Activated naive CD4-positive, alpha-beta T cell treated with anti-CD3 and anti-CD28 coated beads for 36 hours (primary cell): ENCODE measurements around the gene MMP26. TPM values are rescaled to one million over a fixed set of nuclear protein-coding genes. Genes with fewer than 3 reads are reported as not detected.

ENCODE experiments used
- CTCF ChIA-PET: fragments of 350-600 bp; sonication (Branson Sonifier 250); formaldehyde crosslinking; loops from one replicate; lab custom pipeline; 2021; ENCODE audit warnings: antibody characterized with exemption; lab: Charles Lee
- DNase-seq: peaks from one replicate; pipeline ENCODE4 v3.0.0-alpha.2; 2020
- H3K27ac Mint-ChIP-seq: one replicate; pipeline ENCODE4 v1.8.0; 2021; ENCODE audit warnings: mild to moderate bottlenecking, mixed read lengths
- H3K27me3 Mint-ChIP-seq: one replicate; pipeline ENCODE4 v1.8.0; 2021; ENCODE audit warnings: low read depth, mixed read lengths
- H3K36me3 Mint-ChIP-seq: one replicate; pipeline ENCODE4 v1.8.0; 2021; ENCODE audit warnings: low read depth, mixed read lengths
- H3K4me1 Mint-ChIP-seq: one replicate; pipeline ENCODE4 v1.8.0; 2021; ENCODE audit warnings: low read depth, mixed read lengths
- H3K4me3 Mint-ChIP-seq: one replicate; pipeline ENCODE4 v1.8.0; 2021; ENCODE audit warnings: mild to moderate bottlenecking, moderate library complexity, mixed read lengths
- H3K9me3 Mint-ChIP-seq: one replicate; pipeline ENCODE4 v1.8.0; 2021; ENCODE audit warnings: mixed read lengths
- intact Hi-C: fragments of 100-400 bp; cut with micrococcal nuclease; formaldehyde crosslinking; loops from one replicate; pipeline ENCODE4 v1.15.1; 2023
- total RNA-seq, 2 experiments: library from RNA; stranded (reverse); gene quantifications; one replicate each; pipeline ENCODE4 v1.2.3, GENCODE V29; 2021

MMP26 gene
- total RNA-seq, 2 experiments from 2014 or later, result not detected

GRCh38 chr11:4751201-4751600, 46.6 kb downstream of the MMP26 start:
- CTCF ChIA-PET, result no interaction called here
- intact Hi-C loops, result no loop called here
- no peak overlapping the region for H3K27ac Mint-ChIP-seq

More at GRCh38 chr11:4751201-4751600, 46.6 kb downstream of the MMP26 start:
- H3K27me3 Mint-ChIP-seq, result peaks cover 14% of the 10 kb centered on the region
- H3K4me1 Mint-ChIP-seq, result no peaks in the 10 kb centered on the region
- H3K4me3 Mint-ChIP-seq, result no peak overlapping the region
- H3K36me3 Mint-ChIP-seq, result no peaks in the 10 kb centered on the region
- no peak for DNase-seq
- H3K9me3 Mint-ChIP-seq, result no peaks in the 10 kb centered on the region

Other genes starting within 250 kb of the MMP26 start
- not detected for gene OR52K1, start 222.1 kb upstream of the MMP26 start, total RNA-seq
- gene OR52M1, start 159.6 kb upstream of the MMP26 start, total RNA-seq, result not detected
- gene OR52I2, start 123.0 kb upstream of the MMP26 start, total RNA-seq, result not detected
- not detected for gene OR52I1, start 110.7 kb upstream of the MMP26 start, total RNA-seq
- 10 to 100 TPM; 11.3 to 15.4 TPM for gene TRIM68, start 96.6 kb upstream of the MMP26 start, total RNA-seq
- gene OR51D1, start 67.3 kb upstream of the MMP26 start, total RNA-seq, result not detected
- gene OR51E1, start 60.8 kb upstream of the MMP26 start, total RNA-seq, result not detected
- gene OR51E2, start 6.9 kb upstream of the MMP26 start, total RNA-seq, result not detected
- not detected for gene OR51F1, start 65.2 kb downstream of the MMP26 start, total RNA-seq
- not detected for gene OR52R1, start 99.6 kb downstream of the MMP26 start, total RNA-seq
- not detected for gene OR51F2, start 116.5 kb downstream of the MMP26 start, total RNA-seq
- not detected for gene OR51S1, start 144.4 kb downstream of the MMP26 start, total RNA-seq
- gene OR51T1, start 177.1 kb downstream of the MMP26 start, total RNA-seq, result not detected
- not detected for gene OR51A7, start 199.0 kb downstream of the MMP26 start, total RNA-seq
- not detected for gene OR51G2, start 214.6 kb downstream of the MMP26 start, total RNA-seq
- not detected for gene OR51G1, start 219.6 kb downstream of the MMP26 start, total RNA-seq
- gene OR51A4, start 242.8 kb downstream of the MMP26 start, total RNA-seq, result not detected